Measurements from ENCODE around the gene CCDC90B.

The CCDC90B gene

GRCh38 chr11:83222499-83222898 lies 63.7 kb downstream of the CCDC90B start:
- DNase-seq = no peak

GRCh38 chr11:83221694-83222093 lies 64.5 kb downstream of the CCDC90B start:
- no peak for DNase-seq

DNA sequence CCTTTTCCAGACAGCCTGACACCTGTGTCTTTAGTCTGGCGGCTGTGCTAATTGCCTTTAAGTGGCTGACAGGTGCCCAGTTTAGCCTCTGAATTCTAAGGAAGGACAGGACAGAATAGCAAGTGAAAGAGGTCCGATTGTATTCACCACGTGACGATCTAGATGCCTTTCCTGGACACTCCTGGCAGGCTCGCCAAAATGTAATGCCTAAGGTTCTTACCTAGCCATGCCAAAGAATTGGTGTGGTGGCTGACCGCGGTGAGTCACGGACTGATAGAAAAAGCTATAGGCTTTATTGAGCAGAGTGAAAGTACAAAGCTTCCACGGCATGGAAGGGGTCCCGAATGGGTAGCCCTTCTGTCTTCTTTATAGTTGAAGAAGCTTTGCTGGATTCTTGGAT lies 65.9 kb downstream of the CCDC90B start:
- no peak for DNase-seq

DNA sequence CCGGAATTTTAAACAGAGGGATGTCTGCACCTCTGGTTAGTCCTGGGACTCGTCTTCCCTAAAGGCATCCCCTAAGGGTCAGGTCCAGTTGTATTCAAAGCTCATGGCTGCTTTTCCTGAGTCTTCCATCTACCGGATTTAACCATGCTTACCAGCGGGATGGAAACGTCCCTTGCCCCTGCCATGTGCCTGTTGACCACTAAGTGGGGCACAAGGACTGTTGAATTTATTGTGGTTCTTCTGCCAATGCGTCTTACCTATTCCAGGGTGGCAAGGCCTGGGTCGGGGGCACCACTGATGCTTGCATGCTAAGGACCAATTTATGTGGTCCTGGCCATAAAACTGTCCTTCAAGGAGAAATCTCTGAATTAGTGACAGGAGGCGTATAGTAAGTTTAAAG lies 67.1 kb downstream of the CCDC90B start:
- no peak for DNase-seq
